H1 (cell line): ENCODE results near the gene HYCC1. TPM values are rescaled to one million over a fixed set of nuclear protein-coding genes. Genes with fewer than 3 reads are reported as not detected.

Experiments
- CTCF ChIA-PET: fragments of 300-600 bp; sonication (Branson Sonifier 250); formaldehyde crosslinking; loops from one replicate; lab custom pipeline; 2021; ENCODE audit not compliant: partially characterized antibody; lab: Charles Lee
- POLR2A ChIA-PET: fragments of 300-600 bp; sonication (Branson Sonifier 250); formaldehyde crosslinking; loops from one replicate; lab custom pipeline; 2021; ENCODE audit warnings: inconsistent platforms; ENCODE audit not compliant: partially characterized antibody; lab: Charles Lee
- DNase-seq, 2 experiments: peaks; one replicate each; pipeline versions ENCODE4 v3.0.0 to v3.0.0-alpha.2; 2010 to 2022; ENCODE audit warnings: low spot score in 2 of 2, low read depth in 1 of 2, mixed read lengths in 1 of 2
- FAIRE-seq: peaks from 2 replicates; lab custom pipeline; 2011; peaks lifted over from hg19 to GRCh38; lab: Jason Lieb, UNC
- H2AFZ ChIP-seq: 2 replicates; pipeline ENCODE4 v1.8.1; 2012; ENCODE audit warnings: low read length, inconsistent platforms
- H2AK5ac ChIP-seq: 2 replicates; pipeline ENCODE4 v1.6.1; 2013; ENCODE audit warnings: low read depth, low read length
- H2BK120ac ChIP-seq: replicated peaks from 2 replicates; pipeline ENCODE3; 2013; ENCODE audit warnings: low read depth, low read length, inconsistent platforms
- H2BK12ac ChIP-seq: 2 replicates; pipeline ENCODE4 v1.6.1; 2013; ENCODE audit warnings: low read depth, low read length
- H2BK15ac ChIP-seq: 2 replicates; pipeline ENCODE4 v1.6.1; 2013; ENCODE audit warnings: low read length
- H2BK20ac ChIP-seq: 2 replicates; pipeline ENCODE4 v1.6.1; 2013; ENCODE audit warnings: low read length
- H2BK5ac ChIP-seq: 2 replicates; pipeline ENCODE4 v1.6.1; 2013; ENCODE audit warnings: low read depth, low read length
- H3K14ac ChIP-seq: 2 replicates; pipeline ENCODE4 v1.6.1; 2013; ENCODE audit warnings: inconsistent platforms; ENCODE audit not compliant: insufficient read length
- H3K18ac ChIP-seq: 2 replicates; pipeline ENCODE4 v1.6.1; 2013; ENCODE audit warnings: low read length; ENCODE audit errors: extremely low read depth
- H3K23ac ChIP-seq: 2 replicates; pipeline ENCODE4 v1.6.1; 2013; ENCODE audit warnings: inconsistent platforms; ENCODE audit not compliant: insufficient read length
- H3K23me2 ChIP-seq: 2 replicates; pipeline ENCODE4 v1.6.1; 2013; ENCODE audit warnings: low read depth, low read length
- H3K27ac ChIP-seq: 2 replicates; pipeline ENCODE4 v1.6.1; 2011; ENCODE audit warnings: low read depth, low read length, inconsistent platforms
- H3K27me3 ChIP-seq, 4 experiments: replicated peaks in 1 of 4; 1 replicate in 1 of 4; 2 replicates in 3 of 4; pipeline versions ENCODE4 v1.6.1 to v1.8.1; 2011 to 2013; ENCODE audit warnings: low read length in 3 of 4, mild to moderate bottlenecking in 3 of 4, inconsistent platforms in 2 of 4, mixed read lengths in 2 of 4, moderate library complexity in 1 of 4; ENCODE audit not compliant: control insufficient read depth in 3 of 4, insufficient read depth in 3 of 4; ENCODE audit errors: extremely low read depth in 1 of 4
- H3K36me3 ChIP-seq, 4 experiments: 2 replicates each; pipeline versions ENCODE4 v1.6.1 to v1.8.1; 2011 to 2013; ENCODE audit warnings: mild to moderate bottlenecking in 4 of 4, low read length in 3 of 4, moderate library complexity in 2 of 4, control low read depth in 1 of 4, inconsistent platforms in 1 of 4; ENCODE audit not compliant: insufficient read depth in 4 of 4, control insufficient read depth in 2 of 4
- H3K4ac ChIP-seq: replicated peaks from 2 replicates; pipeline ENCODE3; 2013; ENCODE audit warnings: low read length, low read depth, mixed read lengths, inconsistent platforms; ENCODE audit not compliant: insufficient read length
- H3K4me1 ChIP-seq, 4 experiments: replicated peaks in 1 of 4; 1 replicate in 1 of 4; 2 replicates in 3 of 4; pipeline versions ENCODE4 v1.6.1 to v1.8.1; 2011 to 2013; ENCODE audit warnings: low read length in 3 of 4, inconsistent platforms in 2 of 4, mixed read lengths in 1 of 4; ENCODE audit not compliant: insufficient read depth in 4 of 4, control insufficient read depth in 3 of 4
- H3K4me2 ChIP-seq, 2 experiments: 2 replicates each; pipeline versions ENCODE4 v1.6.1 to v1.8.1; 2011 to 2013; ENCODE audit warnings: low read depth in 2 of 2, low read length in 2 of 2, control low read depth in 1 of 2, inconsistent platforms in 1 of 2, mild to moderate bottlenecking in 1 of 2; ENCODE audit not compliant: insufficient read depth in 1 of 2
- H3K4me3 ChIP-seq, 4 experiments: fragments of 200-600, 300-600 bp in 1 of 4; sonication (generic), shearing (Covaris generic), sonication (Bioruptor Twin) in 1 of 4; 2 replicates each; pipeline versions ENCODE4 v1.5.1 to v1.8.1; 2011 to 2016; ENCODE audit warnings: low read length in 4 of 4, low read depth in 3 of 4, control low read depth in 2 of 4, inconsistent platforms in 2 of 4, mild to moderate bottlenecking in 2 of 4, mixed read lengths in 1 of 4, moderate library complexity in 1 of 4; ENCODE audit not compliant: insufficient read depth in 2 of 4; ENCODE audit errors: extremely low read depth in 1 of 4
- H3K56ac ChIP-seq: replicated peaks from 2 replicates; pipeline ENCODE3; 2013; ENCODE audit warnings: low read depth, mild to moderate bottlenecking, mixed read lengths, low read length, inconsistent platforms; ENCODE audit not compliant: insufficient read length
- H3K79me1 ChIP-seq: 2 replicates; pipeline ENCODE4 v1.6.1; 2013; ENCODE audit warnings: low read depth, low read length, control low read depth
- H3K79me2 ChIP-seq, 2 experiments: 2 replicates each; pipeline versions ENCODE4 v1.6.1 to v1.8.1; 2012 to 2013; ENCODE audit warnings: low read length in 2 of 2, mild to moderate bottlenecking in 2 of 2, inconsistent platforms in 1 of 2; ENCODE audit not compliant: insufficient read depth in 2 of 2, control insufficient read depth in 1 of 2
- H3K9ac ChIP-seq, 4 experiments: replicated peaks in 1 of 4; 1 replicate in 1 of 4; 2 replicates in 3 of 4; pipeline versions ENCODE4 v1.6.1 to v1.8.1; 2011 to 2013; ENCODE audit warnings: low read depth in 3 of 4, low read length in 3 of 4, control low read depth in 2 of 4, mild to moderate bottlenecking in 2 of 4, moderate library complexity in 2 of 4, inconsistent platforms in 1 of 4; ENCODE audit errors: extremely low read depth in 1 of 4
- H3K9me3 ChIP-seq, 2 experiments: 2 replicates each; pipeline versions ENCODE4 v1.6.1 to v1.8.1; 2012 to 2013; ENCODE audit warnings: mild to moderate bottlenecking in 2 of 2, moderate library complexity in 2 of 2, control low read depth in 1 of 2, inconsistent platforms in 1 of 2, low read depth in 1 of 2, low read length in 1 of 2, mixed read lengths in 1 of 2; ENCODE audit not compliant: insufficient read depth in 2 of 2
- H4K20me1 ChIP-seq, 2 experiments: replicated peaks in 1 of 2; 2 replicates each; pipeline versions ENCODE3 to v1.8.1; 2011 to 2013; ENCODE audit warnings: inconsistent platforms in 2 of 2, low read length in 2 of 2, mild to moderate bottlenecking in 1 of 2; ENCODE audit not compliant: insufficient read depth in 2 of 2, control insufficient read depth in 1 of 2
- H4K5ac ChIP-seq: 2 replicates; pipeline ENCODE4 v1.6.1; 2013; ENCODE audit warnings: low read length, low read depth, mixed read lengths, inconsistent platforms; ENCODE audit not compliant: insufficient read length
- H4K8ac ChIP-seq: 2 replicates; pipeline ENCODE4 v1.8.0; 2013; ENCODE audit warnings: mild to moderate bottlenecking, moderate library complexity, low read length, inconsistent platforms; ENCODE audit not compliant: insufficient read depth; ENCODE audit errors: extremely low read depth
- H4K91ac ChIP-seq: replicated peaks from 2 replicates; pipeline ENCODE3; 2013; ENCODE audit warnings: low read length, mixed read lengths, inconsistent platforms; ENCODE audit not compliant: insufficient read length
- CBX5 ChIP-seq: fragments of 300-800, 300-1000 bp; sonication (generic); IDR thresholded peaks from 2 replicates; pipeline ENCODE4 v1.7.1; 2016; ENCODE audit warnings: antibody characterized with exemption, low read length, low read depth
- CEBPB ChIP-seq: IDR thresholded peaks from 2 replicates; pipeline ENCODE4 v1.6.1; 2012; ENCODE audit warnings: low read depth, low read length
- FOSL1 ChIP-seq: IDR thresholded peaks from 2 replicates; pipeline ENCODE4 v1.6.1; 2011; ENCODE audit warnings: mild to moderate bottlenecking, low read depth, low read length, moderate library complexity; ENCODE audit not compliant: insufficient read depth
- HDAC2 ChIP-seq, 2 experiments: fragments of 300-600 bp in 1 of 2; sonication (generic) in 1 of 2; IDR thresholded peaks; 2 replicates each; pipeline ENCODE4 v1.6.1; 2011 to 2012; ENCODE audit warnings: low read depth in 2 of 2, low read length in 2 of 2, mild to moderate bottlenecking in 2 of 2, moderate library complexity in 2 of 2, borderline replicate concordance in 1 of 2, inconsistent platforms in 1 of 2
- KDM4A ChIP-seq: IDR thresholded peaks from one replicate; pipeline ENCODE4 v1.7.1; 2012; ENCODE audit warnings: low read depth, mild to moderate bottlenecking, moderate library complexity, low read length, inconsistent platforms; ENCODE audit not compliant: severe bottlenecking
- SIX5 ChIP-seq: IDR thresholded peaks from 2 replicates; pipeline ENCODE4 v1.6.1; 2011; ENCODE audit warnings: mild to moderate bottlenecking, low read depth, low read length
- TBP ChIP-seq: IDR thresholded peaks from 2 replicates; pipeline ENCODE4 v1.6.1; 2011; ENCODE audit warnings: low read depth, low read length, improper control_type of control experiment
- WGBS, 2 experiments: shearing (Covaris generic) in 1 of 2; methylation state at CpG; one replicate each; pipeline versions ENCODE4 v1.1.6 to v1.1.7; 2013 to 2015; ENCODE audit warnings: low lambda C conversion rate in 2 of 2, mixed read lengths in 2 of 2, inconsistent platforms in 1 of 2, low coverage in 1 of 2, missing lambda C conversion rate in 1 of 2; ENCODE audit not compliant: insufficient replicate concordance in 2 of 2, insufficient coverage in 1 of 2, insufficient read length in 1 of 2; ENCODE audit errors: extremely low coverage in 1 of 2, missing lambda C conversion rate in 1 of 2; 5-methylcytosine and 5-hydroxymethylcytosine counted together
- polyA plus RNA-seq, 7 experiments: library from polyadenylated mRNA; depleted of rRNA in 3 of 7; stranded (reverse) in 5 of 7; unstranded in 2 of 7; fragments of >200 nt in 5 of 7; fragments of 200-250 nt in 2 of 7; gene quantifications; 1 replicate in 5 of 7; 2 replicates in 1 of 7; 4 replicates in 1 of 7; pipeline versions ENCODE4 v1.2.1 to v1.2.3, GENCODE V29; 2011 to 2013; ENCODE audit warnings: missing spikeins in 2 of 7, mixed read lengths in 2 of 7
- total RNA-seq: library from RNA; stranded (reverse); fragmentation: NEBNext Ultra II Directional; extraction: Animal tissue kit (Norgen Biotek cat#: 25700); gene quantifications from 2 replicates; pipeline ENCODE4 v1.2.1, GENCODE V29; 2021
- TF ChIP-seq, protein P1 (sequence below): IDR thresholded peaks from 2 replicates; pipeline ENCODE4 v1.6.1; 2012; ENCODE audit warnings: low read length, inconsistent platforms

Gene HYCC1
- total and polyA plus RNA-seq, 2 of the 8 experiments (the other 6 are each of a cell fraction or from before 2014, with no cell fraction given) = 20.2 to 142 TPM

DNA sequence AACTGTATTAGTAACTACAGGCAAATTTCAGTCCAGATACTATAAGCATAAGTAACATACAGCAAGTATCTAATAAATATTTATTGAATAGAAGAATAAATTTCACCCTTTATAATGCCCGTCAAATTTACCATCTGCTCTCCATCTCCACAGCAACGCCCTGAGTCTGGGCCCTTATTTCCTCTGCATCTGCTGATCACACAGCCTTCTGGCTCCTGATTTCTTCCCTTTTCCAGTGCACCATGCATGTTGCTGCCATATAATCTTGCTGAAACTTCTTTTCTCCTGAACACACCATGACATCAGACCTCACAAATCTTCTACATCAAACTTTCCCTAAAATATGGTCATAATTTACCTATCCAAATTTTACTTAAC lies 15.4 kb downstream of the HYCC1 start:
- H3K4me1 ChIP-seq = peaks cover 2 to 7% (median 4%) of the 10 kb centered on the region in 4 experiments; a peak in 6 of 7 replicates
- no peak overlapping the region for H3K14ac ChIP-seq
- no peak overlapping the region for H3K56ac ChIP-seq
- no peaks in the 10 kb centered on the region for H3K27me3 ChIP-seq
- peaks cover 0 to 87% of the 10 kb centered on the region in 2 experiments; a peak in 3 of 4 replicates for H3K79me2 ChIP-seq
- no peak overlapping the region; the same call in 1 of the 2 replicates for H2AK5ac ChIP-seq
- FAIRE-seq = no peak
- TF ChIP-seq CBX5 (no peak), HDAC2 (IDR thresholded peaks at IDR 0.05; ENCODE audit: borderline replicate concordance in 1 of 2, low read depth in 2 of 2, low read length in 2 of 2) (no peak), FOSL1 (no peak), CEBPB (no peak), TBP (no peak), SIX5 (no peak), KDM4A (no peak)
- TF ChIP-seq, protein P1, sequence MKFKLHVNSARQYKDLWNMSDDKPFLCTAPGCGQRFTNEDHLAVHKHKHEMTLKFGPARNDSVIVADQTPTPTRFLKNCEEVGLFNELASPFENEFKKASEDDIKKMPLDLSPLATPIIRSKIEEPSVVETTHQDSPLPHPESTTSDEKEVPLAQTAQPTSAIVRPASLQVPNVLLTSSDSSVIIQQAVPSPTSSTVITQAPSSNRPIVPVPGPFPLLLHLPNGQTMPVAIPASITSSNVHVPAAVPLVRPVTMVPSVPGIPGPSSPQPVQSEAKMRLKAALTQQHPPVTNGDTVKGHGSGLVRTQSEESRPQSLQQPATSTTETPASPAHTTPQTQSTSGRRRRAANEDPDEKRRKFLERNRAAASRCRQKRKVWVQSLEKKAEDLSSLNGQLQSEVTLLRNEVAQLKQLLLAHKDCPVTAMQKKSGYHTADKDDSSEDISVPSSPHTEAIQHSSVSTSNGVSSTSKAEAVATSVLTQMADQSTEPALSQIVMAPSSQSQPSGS = no peak
- TF ChIP-seq, all 59 proteins: peak for 0
- H4K8ac ChIP-seq = no peak overlapping the region
- CTCF ChIA-PET = no interaction called here
- no peak overlapping the region for H3K4ac ChIP-seq
- no peak overlapping the region for H3K4me2 ChIP-seq
- no peaks in the 10 kb centered on the region for H3K9me3 ChIP-seq
- no peak for DNase-seq
- no peak overlapping the region for H3K4me3 ChIP-seq
- H4K5ac ChIP-seq = no peak overlapping the region
- no peak overlapping the region for H4K91ac ChIP-seq
- POLR2A ChIA-PET = interaction anchor here (0.7 to 1.4 kb wide), 2 partner anchors 14 to 15 kb away, joined by 3 read pairs; partner anchors contain the start of gene HYCC1
- H3K23me2 ChIP-seq = no peaks in the 10 kb centered on the region
- H4K20me1 ChIP-seq = no peaks in the 10 kb centered on the region
- H3K79me1 ChIP-seq = peaks cover 2% of the 10 kb centered on the region; the same call in 1 of the 2 replicates
- no peaks in the 10 kb centered on the region for H3K36me3 ChIP-seq
- H2BK120ac ChIP-seq = no peak overlapping the region
- 94% methylated on average over 2 of the region's 2 CpGs; no CpG with 5 or more reads in 1 of the 2 experiments for WGBS, 2 experiments
- no peak overlapping the region for H2BK5ac ChIP-seq
- no peak overlapping the region for H3K27ac ChIP-seq
- no peak overlapping the region for H3K18ac ChIP-seq
- no peak overlapping the region for H2BK15ac ChIP-seq
- H3K9ac ChIP-seq = no peak overlapping the region
- H2AFZ ChIP-seq = no peak overlapping the region
- H3K23ac ChIP-seq = no peak overlapping the region
- H2BK12ac ChIP-seq = no peak overlapping the region
- no peak overlapping the region for H2BK20ac ChIP-seq
